Trophoblast cell (in vitro differentiated cells and primary cell): ENCODE data around the gene PIH1D1.

ENCODE experiments used
- DNase-seq, 2 donors: peaks; one replicate each; pipeline ENCODE4 v3.0.0-alpha.2; 2016
- H2AFZ ChIP-seq: 2 replicates; pipeline ENCODE4 v1.6.1; 2013; ENCODE audit warnings: low read length, moderate library complexity, mild to moderate bottlenecking; ENCODE audit not compliant: insufficient read depth, poor library complexity
- H2AK5ac ChIP-seq: 2 replicates; pipeline ENCODE4 v1.6.1; 2013; ENCODE audit warnings: mild to moderate bottlenecking, low read length
- H2BK120ac ChIP-seq: 2 replicates; pipeline ENCODE4 v1.6.1; 2013; ENCODE audit warnings: low read length, mild to moderate bottlenecking, moderate library complexity; ENCODE audit not compliant: insufficient read depth, poor library complexity
- H2BK12ac ChIP-seq: 2 replicates; pipeline ENCODE4 v1.6.1; 2013; ENCODE audit warnings: mild to moderate bottlenecking, low read length, moderate library complexity
- H2BK5ac ChIP-seq: 2 replicates; pipeline ENCODE4 v1.6.1; 2013; ENCODE audit warnings: low read length, low read depth, moderate library complexity, mild to moderate bottlenecking; ENCODE audit not compliant: poor library complexity
- H3K14ac ChIP-seq: 2 replicates; pipeline ENCODE4 v1.6.1; 2013; ENCODE audit warnings: mild to moderate bottlenecking, low read length
- H3K18ac ChIP-seq: 2 replicates; pipeline ENCODE4 v1.6.1; 2013; ENCODE audit warnings: mild to moderate bottlenecking, low read length
- H3K23ac ChIP-seq: 2 replicates; pipeline ENCODE4 v1.6.1; 2013; ENCODE audit warnings: low read length
- H3K27ac ChIP-seq: 2 replicates; pipeline ENCODE4 v1.5.1; 2013; ENCODE audit warnings: low read depth, mild to moderate bottlenecking, inconsistent platforms, low read length, moderate library complexity
- H3K27me3 ChIP-seq: 2 replicates; pipeline ENCODE4 v1.6.1; 2013; ENCODE audit warnings: inconsistent platforms, mild to moderate bottlenecking, low read length, moderate library complexity; ENCODE audit not compliant: insufficient read depth
- H3K36me3 ChIP-seq, 2 experiments: 1 replicate in 1 of 2; 2 replicates in 1 of 2; pipeline ENCODE4 v1.6.1; 2013; ENCODE audit warnings: low read length in 2 of 2, mild to moderate bottlenecking in 2 of 2, moderate library complexity in 1 of 2; ENCODE audit not compliant: insufficient read depth in 2 of 2, control insufficient read depth in 1 of 2
- H3K4ac ChIP-seq: 2 replicates; pipeline ENCODE4 v1.6.1; 2013; ENCODE audit warnings: low read depth, mild to moderate bottlenecking, low read length, moderate library complexity
- H3K4me1 ChIP-seq, 2 experiments: 1 replicate in 1 of 2; 2 replicates in 1 of 2; pipeline ENCODE4 v1.6.1; 2013; ENCODE audit warnings: low read length in 2 of 2, mild to moderate bottlenecking in 2 of 2, moderate library complexity in 1 of 2; ENCODE audit not compliant: insufficient read depth in 2 of 2, control insufficient read depth in 1 of 2
- H3K4me2 ChIP-seq: 2 replicates; pipeline ENCODE4 v1.6.1; 2013; ENCODE audit warnings: inconsistent platforms, mild to moderate bottlenecking, low read length, moderate library complexity
- H3K4me3 ChIP-seq: 2 replicates; pipeline ENCODE4 v1.5.1; 2013; ENCODE audit warnings: mild to moderate bottlenecking, low read depth, low read length, inconsistent platforms
- H3K79me1 ChIP-seq: one replicate; pipeline ENCODE4 v1.6.1; 2013; ENCODE audit warnings: low read length
- H3K79me2 ChIP-seq: 2 replicates; pipeline ENCODE4 v1.6.1; 2013; ENCODE audit warnings: low read length, mild to moderate bottlenecking; ENCODE audit not compliant: control insufficient read depth, insufficient read depth, poor library complexity
- H3K9ac ChIP-seq: 2 replicates; pipeline ENCODE4 v1.6.1; 2013; ENCODE audit warnings: mild to moderate bottlenecking, low read length
- H3K9me3 ChIP-seq: 2 replicates; pipeline ENCODE4 v1.6.1; 2013; ENCODE audit warnings: low read depth, mild to moderate bottlenecking, control low read depth, inconsistent platforms, low read length; ENCODE audit not compliant: insufficient read depth
- H4K12ac ChIP-seq: 2 replicates; pipeline ENCODE4 v1.6.1; 2013; ENCODE audit warnings: low read depth, mild to moderate bottlenecking, low read length, moderate library complexity
- H4K8ac ChIP-seq: 2 replicates; pipeline ENCODE4 v1.6.1; 2013; ENCODE audit warnings: low read depth, mild to moderate bottlenecking, low read length, moderate library complexity
- H4K91ac ChIP-seq: one replicate; pipeline ENCODE4 v1.6.1; 2013; ENCODE audit warnings: low read depth, mild to moderate bottlenecking, low read length, moderate library complexity
- WGBS: extraction: QIAGEN DNeasy Blood & Tissue Kit; methylation state at CpG from one replicate; pipeline ENCODE4 v1.1.7; 2013; ENCODE audit warnings: missing lambda C conversion rate; ENCODE audit not compliant: insufficient read length, insufficient coverage; ENCODE audit errors: extremely low coverage; 5-methylcytosine and 5-hydroxymethylcytosine counted together

The PIH1D1 gene

DNA sequence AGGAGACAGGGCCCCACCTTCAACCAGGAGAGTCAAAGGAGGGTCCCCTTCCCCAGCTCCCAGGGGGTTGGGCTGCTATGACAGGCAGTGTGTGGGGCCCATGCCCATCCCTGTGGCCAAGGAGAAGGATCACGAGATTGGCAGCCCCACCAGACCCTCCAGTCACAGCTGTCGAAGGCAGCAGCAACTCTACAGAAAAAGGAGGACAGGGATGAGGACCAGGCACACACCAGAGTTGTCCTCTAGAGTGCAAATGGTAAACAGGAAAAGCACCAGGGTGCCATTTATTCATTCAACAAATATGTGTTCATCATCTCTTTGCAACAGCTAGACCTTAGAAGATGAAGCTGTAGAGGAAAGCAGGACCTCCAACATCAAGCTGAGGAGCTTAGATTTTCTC is 32.4 kb downstream of the PIH1D1 start:
- no peak overlapping the region for H3K4ac ChIP-seq
- no peak overlapping the region for H2BK12ac ChIP-seq
- no peak overlapping the region for H3K23ac ChIP-seq
- H3K4me2 ChIP-seq, result no peak overlapping the region
- H3K18ac ChIP-seq, result no peak overlapping the region
- no peak overlapping the region for H3K14ac ChIP-seq
- H2AK5ac ChIP-seq, result no peak overlapping the region
- no peak overlapping the region for H3K27ac ChIP-seq
- no peak overlapping the region for H4K8ac ChIP-seq
- H2BK120ac ChIP-seq, result no peak overlapping the region
- H3K4me1 ChIP-seq, result peaks cover 0 to 3% of the 10 kb centered on the region in 2 experiments
- no peaks in the 10 kb centered on the region for H3K79me1 ChIP-seq
- H4K91ac ChIP-seq, result no peak overlapping the region
- peaks cover 4% of the 10 kb centered on the region for H3K9me3 ChIP-seq
- H4K12ac ChIP-seq, result no peak overlapping the region
- no peaks in the 10 kb centered on the region for H3K79me2 ChIP-seq
- no peak for DNase-seq
- WGBS, result no CpG with 5 or more reads among the region's 2 CpGs
- H3K27me3 ChIP-seq, result peaks cover 37% of the 10 kb centered on the region
- H2BK5ac ChIP-seq, result no peak overlapping the region
- no peak overlapping the region for H2AFZ ChIP-seq
- H3K36me3 ChIP-seq, result no peaks in the 10 kb centered on the region
- H3K9ac ChIP-seq, result no peak overlapping the region
- H3K4me3 ChIP-seq, result no peak overlapping the region

DNA sequence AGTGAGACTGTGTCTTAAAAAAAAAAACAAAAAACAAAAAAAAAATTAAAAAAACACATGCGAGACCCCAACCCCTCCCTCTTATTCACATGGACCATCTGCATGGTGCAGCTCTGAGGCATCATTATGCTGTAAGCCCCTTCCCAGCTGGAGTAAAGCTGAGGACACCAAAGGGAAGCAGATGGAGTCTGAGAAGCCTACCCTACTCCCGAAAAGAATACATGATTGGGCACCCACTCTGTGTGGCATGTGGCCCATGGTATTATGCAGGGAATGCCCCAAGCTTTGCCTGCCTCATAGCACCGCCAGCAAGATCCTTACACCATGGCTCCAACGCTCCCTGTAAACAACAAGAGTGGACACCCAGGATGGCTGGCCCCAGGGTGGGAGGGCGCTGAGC is 33.1 kb downstream of the PIH1D1 start:
- Histone ChIP-seq H4K12ac (no peak overlapping the region), H2BK120ac (no peak overlapping the region), H3K4ac (no peak overlapping the region), H4K91ac (no peak overlapping the region), H2BK5ac (no peak overlapping the region), H3K18ac (no peak overlapping the region), H3K79me1 (no peaks in the 10 kb centered on the region), H2BK12ac (no peak overlapping the region), H3K79me2 (no peaks in the 10 kb centered on the region), H3K27ac (no peak overlapping the region), H2AFZ (no peak overlapping the region), H3K9me3 (peaks cover 2% of the 10 kb centered on the region), H3K4me2 (no peak overlapping the region), H2AK5ac (no peak overlapping the region), H4K8ac (no peak overlapping the region), H3K4me3 (peak overlapping the region; percentile 34), H3K23ac (no peak overlapping the region), H3K9ac (no peak overlapping the region), H3K27me3 (peaks cover 32% of the 10 kb centered on the region), H3K36me3 (no peaks in the 10 kb centered on the region), H3K4me1 (peaks cover 0 to 3% of the 10 kb centered on the region in 2 experiments), H3K14ac (no peak overlapping the region)
- no CpG with 5 or more reads among the region's 5 CpGs for WGBS
- DNase-seq, result no peak

DNA sequence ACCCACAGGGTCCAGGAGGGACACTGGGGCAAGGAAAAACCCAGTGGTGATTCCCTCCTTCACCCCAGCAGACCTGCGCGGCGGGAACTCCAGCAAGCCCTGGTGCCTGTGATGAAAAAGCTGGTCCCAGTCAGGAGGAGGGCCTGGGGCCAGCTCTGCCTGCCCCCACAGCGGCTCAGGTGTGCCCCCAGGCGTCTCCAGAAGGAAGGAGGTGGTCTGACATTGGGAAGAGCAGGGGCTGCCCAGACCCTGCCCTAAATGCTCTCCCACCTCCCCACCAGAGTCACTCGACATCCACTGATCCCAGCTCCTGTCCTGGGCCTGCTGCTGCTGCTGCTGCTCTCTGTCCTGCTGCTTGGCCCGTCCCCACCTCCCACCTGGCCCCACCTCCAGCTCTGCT is 34.5 kb downstream of the PIH1D1 start:
- no peak overlapping the region for H3K27ac ChIP-seq
- H2AFZ ChIP-seq, result no peak overlapping the region
- no peak overlapping the region for H3K4me3 ChIP-seq
- no peak overlapping the region for H3K9ac ChIP-seq
- H3K36me3 ChIP-seq, result no peaks in the 10 kb centered on the region
- no peak overlapping the region for H2AK5ac ChIP-seq
- no peak overlapping the region for H4K8ac ChIP-seq
- H3K4ac ChIP-seq, result no peak overlapping the region
- no peak overlapping the region for H3K23ac ChIP-seq
- H3K27me3 ChIP-seq, result peaks cover 18% of the 10 kb centered on the region
- H2BK12ac ChIP-seq, result no peak overlapping the region
- no peak overlapping the region for H3K18ac ChIP-seq
- no peaks in the 10 kb centered on the region for H3K79me1 ChIP-seq
- no peaks in the 10 kb centered on the region for H3K79me2 ChIP-seq
- H3K14ac ChIP-seq, result no peak overlapping the region
- H3K4me2 ChIP-seq, result no peak overlapping the region
- no peak overlapping the region for H4K91ac ChIP-seq
- no peak for DNase-seq
- no CpG with 5 or more reads among the region's 7 CpGs for WGBS
- peaks cover 2% of the 10 kb centered on the region for H3K9me3 ChIP-seq
- H3K4me1 ChIP-seq, result peaks cover 0 to 6% of the 10 kb centered on the region in 2 experiments
- no peak overlapping the region for H4K12ac ChIP-seq
- H2BK120ac ChIP-seq, result no peak overlapping the region
- no peak overlapping the region for H2BK5ac ChIP-seq

DNA sequence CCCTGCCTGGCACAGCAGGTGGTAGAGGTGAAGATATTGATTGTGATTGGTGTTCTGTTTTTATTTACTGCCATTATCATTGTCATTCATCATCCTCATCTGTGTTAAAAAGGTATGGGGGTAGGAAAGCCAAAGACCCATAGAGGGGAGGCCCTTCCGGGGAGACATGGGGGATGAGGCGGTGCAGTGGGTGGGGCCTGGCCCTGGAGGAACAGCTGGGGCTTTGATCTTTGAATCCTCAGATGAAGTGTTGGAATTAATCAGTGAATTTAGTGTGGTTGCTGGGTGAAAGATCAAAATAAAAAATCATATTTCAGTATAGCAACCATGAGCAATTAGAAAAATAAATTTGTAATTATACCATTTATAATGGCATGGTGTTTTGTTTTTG is 35.8 kb downstream of the PIH1D1 start:
- H3K36me3 ChIP-seq, result no peaks in the 10 kb centered on the region
- H3K9ac ChIP-seq, result no peak overlapping the region
- H2AFZ ChIP-seq, result no peak overlapping the region
- no peak overlapping the region for H3K4ac ChIP-seq
- no peak overlapping the region for H3K18ac ChIP-seq
- H3K27ac ChIP-seq, result no peak overlapping the region
- H2BK12ac ChIP-seq, result no peak overlapping the region
- no peak overlapping the region for H4K8ac ChIP-seq
- no peak overlapping the region for H2BK120ac ChIP-seq
- no peak overlapping the region for H4K91ac ChIP-seq
- no peaks in the 10 kb centered on the region for H3K79me1 ChIP-seq
- no peak overlapping the region for H3K4me3 ChIP-seq
- no CpG with 5 or more reads among the region's 2 CpGs for WGBS
- H3K79me2 ChIP-seq, result no peaks in the 10 kb centered on the region
- H4K12ac ChIP-seq, result no peak overlapping the region
- no peak overlapping the region for H2BK5ac ChIP-seq
- H3K9me3 ChIP-seq, result no peaks in the 10 kb centered on the region
- peaks cover 0 to 3% of the 10 kb centered on the region in 2 experiments for H3K4me1 ChIP-seq
- DNase-seq, result no peak
- no peak overlapping the region for H3K14ac ChIP-seq
- H3K4me2 ChIP-seq, result no peak overlapping the region
- H3K27me3 ChIP-seq, result peaks cover 7% of the 10 kb centered on the region
- H2AK5ac ChIP-seq, result no peak overlapping the region
- H3K23ac ChIP-seq, result no peak overlapping the region
